Breast epithelium (tissue), 3 donors: ENCODE results near the gene NR2F1-AS1.

ENCODE experiments used
- POLR2A ChIP-seq: fragments of 450-650 bp; IDR thresholded peaks from one replicate; pipeline ENCODE4 v1.6.1; 2016; ENCODE audit warnings: antibody characterized with exemption, mild to moderate bottlenecking, moderate library complexity
- POLR2AphosphoS5 ChIP-seq, 3 donors: sonication (generic); formaldehyde crosslinking; IDR thresholded peaks; one replicate each; pipeline ENCODE4 v1.6.1; 2017; ENCODE audit warnings: antibody characterized with exemption in 3 of 3
- TF ChIP-seq, protein P1 (sequence below), 3 donors: fragments of 450-650 bp; IDR thresholded peaks; one replicate each; pipeline ENCODE4 v1.5.1; 2016 to 2017; ENCODE audit warnings: antibody characterized with exemption in 3 of 3, mild to moderate bottlenecking in 3 of 3, moderate library complexity in 3 of 3

DNA sequence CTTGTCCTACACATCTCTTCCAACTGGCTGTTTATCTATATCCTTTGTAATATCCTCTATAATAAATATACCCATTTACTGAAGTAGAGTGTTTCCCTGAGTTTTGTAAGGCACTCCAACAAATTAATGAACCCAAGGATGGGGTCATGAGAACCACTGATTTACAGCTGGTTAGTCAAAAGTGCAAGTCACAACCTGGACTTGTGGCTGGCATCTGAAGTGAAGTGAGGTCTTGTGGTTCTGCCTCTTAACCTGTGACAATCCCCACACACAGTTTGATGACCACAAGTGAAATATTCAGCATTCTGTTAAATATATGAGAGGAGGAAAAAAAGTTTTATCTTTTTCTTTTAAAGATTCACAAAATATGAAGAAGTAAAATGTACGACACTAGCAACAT lies 126.1 kb downstream of the NR2F1-AS1 start:
- TF ChIP-seq, protein P1, sequence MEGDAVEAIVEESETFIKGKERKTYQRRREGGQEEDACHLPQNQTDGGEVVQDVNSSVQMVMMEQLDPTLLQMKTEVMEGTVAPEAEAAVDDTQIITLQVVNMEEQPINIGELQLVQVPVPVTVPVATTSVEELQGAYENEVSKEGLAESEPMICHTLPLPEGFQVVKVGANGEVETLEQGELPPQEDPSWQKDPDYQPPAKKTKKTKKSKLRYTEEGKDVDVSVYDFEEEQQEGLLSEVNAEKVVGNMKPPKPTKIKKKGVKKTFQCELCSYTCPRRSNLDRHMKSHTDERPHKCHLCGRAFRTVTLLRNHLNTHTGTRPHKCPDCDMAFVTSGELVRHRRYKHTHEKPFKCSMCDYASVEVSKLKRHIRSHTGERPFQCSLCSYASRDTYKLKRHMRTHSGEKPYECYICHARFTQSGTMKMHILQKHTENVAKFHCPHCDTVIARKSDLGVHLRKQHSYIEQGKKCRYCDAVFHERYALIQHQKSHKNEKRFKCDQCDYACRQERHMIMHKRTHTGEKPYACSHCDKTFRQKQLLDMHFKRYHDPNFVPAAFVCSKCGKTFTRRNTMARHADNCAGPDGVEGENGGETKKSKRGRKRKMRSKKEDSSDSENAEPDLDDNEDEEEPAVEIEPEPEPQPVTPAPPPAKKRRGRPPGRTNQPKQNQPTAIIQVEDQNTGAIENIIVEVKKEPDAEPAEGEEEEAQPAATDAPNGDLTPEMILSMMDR (IDR thresholded peaks at IDR 0.05): no peak
- TF ChIP-seq POLR2AphosphoS5 (IDR thresholded peaks at IDR 0.05): no peak
- TF ChIP-seq POLR2A: no peak
